Measurements from ENCODE around the gene LRRTM1. TPM values are rescaled to one million over a fixed set of nuclear protein-coding genes. Genes with fewer than 3 reads are reported as not detected.

The LRRTM1 gene
- total RNA-seq, 1 donor from 2014 or later, result 6.7 TPM

DNA sequence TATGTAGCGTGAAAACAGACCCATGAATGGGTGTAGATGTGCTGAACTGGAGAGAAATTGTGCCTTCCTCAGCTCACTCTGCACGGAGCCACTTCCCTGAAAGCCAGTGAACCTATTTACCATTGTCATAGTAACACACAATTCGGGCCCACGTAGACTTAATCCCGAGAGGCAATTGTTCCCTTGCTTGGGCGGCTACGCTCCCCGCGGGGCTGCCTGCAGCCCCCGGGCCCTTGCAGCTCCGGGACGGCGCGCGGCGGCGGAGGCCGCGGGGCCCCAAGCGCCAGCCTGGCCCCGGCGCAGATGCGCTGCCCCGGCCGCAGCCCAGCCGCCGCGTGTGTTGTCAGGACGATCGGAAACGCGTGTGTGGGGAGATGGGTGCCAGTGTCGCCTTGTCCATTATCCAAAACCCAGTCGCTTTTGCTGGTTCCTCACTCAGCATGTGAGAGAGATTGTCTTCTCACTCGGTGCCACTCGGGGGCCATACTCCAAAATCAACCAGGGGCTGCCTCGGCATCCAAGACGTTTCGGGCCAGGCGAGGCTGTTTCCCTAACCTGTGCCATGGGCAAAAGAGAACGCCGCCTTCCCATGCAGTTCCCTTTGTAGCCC is 17.9 kb upstream of the LRRTM1 start:
- Histone ChIP-seq H3K4me1 (no peaks in the 10 kb centered on the region), H3K4me3 (no peak overlapping the region), H3K9me3 (no peaks in the 10 kb centered on the region), H3K36me3 (no peaks in the 10 kb centered on the region), H3K27me3 (no peaks in the 10 kb centered on the region), H3K27ac (no peak overlapping the region)
- TF ChIP-seq, protein P1, sequence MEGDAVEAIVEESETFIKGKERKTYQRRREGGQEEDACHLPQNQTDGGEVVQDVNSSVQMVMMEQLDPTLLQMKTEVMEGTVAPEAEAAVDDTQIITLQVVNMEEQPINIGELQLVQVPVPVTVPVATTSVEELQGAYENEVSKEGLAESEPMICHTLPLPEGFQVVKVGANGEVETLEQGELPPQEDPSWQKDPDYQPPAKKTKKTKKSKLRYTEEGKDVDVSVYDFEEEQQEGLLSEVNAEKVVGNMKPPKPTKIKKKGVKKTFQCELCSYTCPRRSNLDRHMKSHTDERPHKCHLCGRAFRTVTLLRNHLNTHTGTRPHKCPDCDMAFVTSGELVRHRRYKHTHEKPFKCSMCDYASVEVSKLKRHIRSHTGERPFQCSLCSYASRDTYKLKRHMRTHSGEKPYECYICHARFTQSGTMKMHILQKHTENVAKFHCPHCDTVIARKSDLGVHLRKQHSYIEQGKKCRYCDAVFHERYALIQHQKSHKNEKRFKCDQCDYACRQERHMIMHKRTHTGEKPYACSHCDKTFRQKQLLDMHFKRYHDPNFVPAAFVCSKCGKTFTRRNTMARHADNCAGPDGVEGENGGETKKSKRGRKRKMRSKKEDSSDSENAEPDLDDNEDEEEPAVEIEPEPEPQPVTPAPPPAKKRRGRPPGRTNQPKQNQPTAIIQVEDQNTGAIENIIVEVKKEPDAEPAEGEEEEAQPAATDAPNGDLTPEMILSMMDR (IDR thresholded peaks at IDR 0.05), result no peak
- no peak for DNase-seq (ENCODE audit: low spot score in 2 of 2)
- intact Hi-C loops (cut with DNase I), result no loop called here

DNA sequence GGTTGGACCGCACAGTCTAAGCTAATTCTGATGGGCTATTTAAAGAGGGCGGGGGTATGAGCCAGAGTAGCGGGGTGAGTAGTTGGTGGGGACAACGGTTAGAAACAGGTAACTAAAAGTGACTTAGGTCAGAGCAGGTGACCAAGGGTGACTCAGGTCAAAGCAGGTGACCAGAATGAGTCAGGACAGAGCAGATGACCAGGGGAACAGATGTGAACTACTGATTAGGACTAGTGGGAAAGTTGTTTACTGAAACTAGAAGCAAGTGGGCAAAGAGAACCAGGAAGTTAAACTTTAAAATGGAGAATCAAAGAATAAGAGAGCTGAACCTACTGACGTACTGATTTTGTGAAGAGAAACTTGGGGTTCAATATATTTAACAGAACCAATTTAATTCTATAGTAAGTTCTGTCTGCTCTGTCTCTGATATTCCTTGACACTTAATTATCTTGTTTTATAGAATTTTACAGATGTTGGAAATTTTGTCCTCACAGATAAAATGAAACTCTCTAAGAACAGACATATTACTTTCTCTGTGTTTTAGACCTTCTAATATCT is 7.8 kb upstream of the LRRTM1 start:
- H3K36me3 ChIP-seq, result no peaks in the 10 kb centered on the region
- TF ChIP-seq, protein P1 (IDR thresholded peaks at IDR 0.05), result no peak
- intact Hi-C loops (cut with DNase I), result no loop called here
- no peaks in the 10 kb centered on the region for H3K9me3 ChIP-seq
- no peaks in the 10 kb centered on the region for H3K27me3 ChIP-seq
- no peak overlapping the region for H3K27ac ChIP-seq
- DNase-seq (ENCODE audit: low spot score in 2 of 2), result no peak
- no peak overlapping the region for H3K4me3 ChIP-seq
- no peaks in the 10 kb centered on the region for H3K4me1 ChIP-seq

DNA sequence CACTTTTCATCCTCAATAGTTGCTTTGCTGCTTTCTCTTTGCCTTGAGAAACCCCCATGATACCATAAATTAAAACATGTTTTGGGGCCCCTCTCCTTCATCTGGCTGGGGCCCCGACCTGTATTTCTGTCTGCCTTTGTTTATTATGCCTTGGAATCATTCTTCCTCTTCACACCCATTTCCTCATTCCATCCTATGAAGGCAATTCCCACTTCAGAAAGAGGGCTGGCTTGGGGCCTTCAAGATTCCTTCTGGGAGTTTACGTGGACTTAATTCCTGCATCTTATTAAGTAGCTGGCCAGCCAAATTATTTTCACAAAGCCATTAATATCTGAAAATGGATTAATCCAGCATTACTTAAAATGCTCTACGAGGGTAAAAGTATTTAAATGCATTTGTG is 6.8 kb upstream of the LRRTM1 start:
- Histone ChIP-seq H3K9me3 (no peaks in the 10 kb centered on the region), H3K4me3 (no peak overlapping the region), H3K4me1 (no peaks in the 10 kb centered on the region), H3K27me3 (no peaks in the 10 kb centered on the region), H3K36me3 (no peaks in the 10 kb centered on the region), H3K27ac (no peak overlapping the region)
- TF ChIP-seq, protein P1 (IDR thresholded peaks at IDR 0.05), result no peak
- DNase-seq (ENCODE audit: low spot score in 2 of 2), result no peak
- intact Hi-C loops (cut with DNase I), result no loop called here

DNA sequence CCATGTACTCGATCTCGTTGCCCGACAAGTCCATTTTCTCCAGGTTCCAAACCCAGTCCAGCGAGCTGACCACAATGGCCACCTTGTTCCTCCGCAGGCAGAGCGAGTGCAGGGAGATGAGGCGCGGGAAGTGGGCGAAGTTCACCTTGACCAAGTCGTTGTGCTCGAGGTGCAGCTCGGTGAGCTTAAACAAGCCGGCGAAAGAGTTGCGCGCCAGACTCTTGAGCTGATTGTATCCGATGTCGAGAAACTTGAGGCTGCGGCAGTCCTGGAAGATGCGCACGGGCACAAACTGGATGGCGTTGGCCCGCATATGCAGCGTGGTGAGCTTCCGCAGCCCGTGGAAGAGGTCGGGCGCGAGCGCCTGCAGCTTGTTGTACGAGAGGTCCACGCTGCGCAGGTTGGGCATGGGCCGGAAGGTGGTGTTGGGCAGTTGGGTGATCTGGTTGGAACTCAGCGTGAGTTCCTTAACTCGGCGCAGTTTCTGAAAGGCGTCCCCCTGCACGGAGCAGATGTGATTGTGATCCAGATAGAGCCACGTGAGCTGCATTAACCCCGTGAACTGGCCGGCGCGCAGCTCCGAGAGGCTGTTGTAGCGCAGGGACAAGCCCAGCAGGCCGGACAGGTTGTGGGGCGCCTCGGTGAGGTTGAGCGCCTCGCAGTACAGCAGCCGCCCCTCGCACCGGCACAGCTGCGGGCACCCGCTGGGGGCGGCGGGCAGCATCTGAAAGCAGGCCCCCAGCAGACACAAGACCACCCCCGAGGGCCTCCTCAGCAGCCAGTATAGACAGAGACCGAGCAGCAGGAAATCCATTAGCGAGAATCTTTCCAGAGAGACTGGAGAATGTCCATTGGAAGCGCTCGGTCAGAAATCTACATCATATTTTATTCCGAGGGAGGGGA is 1.3 kb downstream of the LRRTM1 start:
- TF ChIP-seq, protein P1 (IDR thresholded peaks at IDR 0.05), result no peak
- H3K36me3 ChIP-seq, result no peaks in the 10 kb centered on the region
- no peaks in the 10 kb centered on the region for H3K9me3 ChIP-seq
- peaks cover 8% of the 10 kb centered on the region for H3K27me3 ChIP-seq
- no peak overlapping the region for H3K27ac ChIP-seq
- H3K4me1 ChIP-seq, result no peaks in the 10 kb centered on the region
- no peak overlapping the region for H3K4me3 ChIP-seq
- no peak for DNase-seq (ENCODE audit: low spot score in 2 of 2)
- intact Hi-C loops (cut with DNase I), result no loop called here

DNA sequence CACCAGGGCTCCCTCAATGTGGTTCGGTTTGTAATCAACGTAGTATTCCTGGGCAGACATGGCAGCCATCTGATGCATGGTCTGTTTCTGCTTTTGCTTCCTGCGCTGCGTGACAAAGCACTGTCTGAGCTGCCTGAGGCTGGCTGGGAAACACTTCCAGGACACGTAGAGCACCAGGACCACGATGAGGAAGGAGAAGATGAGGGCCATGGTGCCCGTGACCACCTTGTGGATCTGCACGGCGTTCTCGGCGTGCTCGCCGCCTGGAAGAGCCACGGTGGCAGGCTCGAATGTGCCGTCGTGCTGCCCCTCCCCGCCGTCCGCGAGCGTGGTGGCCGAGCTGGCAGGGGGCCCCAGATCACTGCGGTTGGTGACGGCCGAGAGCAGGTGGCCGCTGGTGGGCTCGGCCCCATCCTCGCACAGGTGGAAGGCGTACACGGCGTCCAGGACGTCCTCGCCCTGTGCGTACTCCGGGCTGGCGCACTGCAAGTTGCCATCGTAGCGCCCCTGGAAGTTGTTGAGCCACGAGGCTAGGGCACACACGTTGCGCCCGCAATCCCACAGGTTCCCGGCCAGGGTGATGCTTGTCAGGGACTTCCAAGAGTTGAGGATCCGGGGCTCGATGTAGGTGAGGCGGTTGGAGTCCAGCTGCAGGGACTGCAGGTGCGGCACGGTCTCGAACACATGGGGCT is 2.1 kb downstream of the LRRTM1 start:
- no peak overlapping the region for H3K27ac ChIP-seq

More for the DNA sequence above, 2.1 kb downstream of the LRRTM1 start:
- H3K4me3 ChIP-seq, result no peak overlapping the region
- DNase-seq (ENCODE audit: low spot score in 2 of 2), result no peak
- no peaks in the 10 kb centered on the region for H3K9me3 ChIP-seq
- intact Hi-C loops (cut with DNase I), result no loop called here
- no peaks in the 10 kb centered on the region for H3K4me1 ChIP-seq
- H3K36me3 ChIP-seq, result no peaks in the 10 kb centered on the region
- TF ChIP-seq, protein P1 (IDR thresholded peaks at IDR 0.05), result no peak
- peaks cover 8% of the 10 kb centered on the region for H3K27me3 ChIP-seq

Measured in ascending aorta (tissue), 2 donors.